Measurements from ENCODE around the gene ZNF506. TPM values are rescaled to one million over a fixed set of nuclear protein-coding genes. Genes with fewer than 3 reads are reported as not detected.
"Not testable (repeated sequence)": the region's sequence is repeated elsewhere in the genome, so short reads cannot be mapped to it uniquely, and the experiment has no call there.

ZNF506 gene
- total and polyA plus RNA-seq, 5 experiments from 2014 or later = 23.4 to 98.7 (median 29.6) TPM

DNA sequence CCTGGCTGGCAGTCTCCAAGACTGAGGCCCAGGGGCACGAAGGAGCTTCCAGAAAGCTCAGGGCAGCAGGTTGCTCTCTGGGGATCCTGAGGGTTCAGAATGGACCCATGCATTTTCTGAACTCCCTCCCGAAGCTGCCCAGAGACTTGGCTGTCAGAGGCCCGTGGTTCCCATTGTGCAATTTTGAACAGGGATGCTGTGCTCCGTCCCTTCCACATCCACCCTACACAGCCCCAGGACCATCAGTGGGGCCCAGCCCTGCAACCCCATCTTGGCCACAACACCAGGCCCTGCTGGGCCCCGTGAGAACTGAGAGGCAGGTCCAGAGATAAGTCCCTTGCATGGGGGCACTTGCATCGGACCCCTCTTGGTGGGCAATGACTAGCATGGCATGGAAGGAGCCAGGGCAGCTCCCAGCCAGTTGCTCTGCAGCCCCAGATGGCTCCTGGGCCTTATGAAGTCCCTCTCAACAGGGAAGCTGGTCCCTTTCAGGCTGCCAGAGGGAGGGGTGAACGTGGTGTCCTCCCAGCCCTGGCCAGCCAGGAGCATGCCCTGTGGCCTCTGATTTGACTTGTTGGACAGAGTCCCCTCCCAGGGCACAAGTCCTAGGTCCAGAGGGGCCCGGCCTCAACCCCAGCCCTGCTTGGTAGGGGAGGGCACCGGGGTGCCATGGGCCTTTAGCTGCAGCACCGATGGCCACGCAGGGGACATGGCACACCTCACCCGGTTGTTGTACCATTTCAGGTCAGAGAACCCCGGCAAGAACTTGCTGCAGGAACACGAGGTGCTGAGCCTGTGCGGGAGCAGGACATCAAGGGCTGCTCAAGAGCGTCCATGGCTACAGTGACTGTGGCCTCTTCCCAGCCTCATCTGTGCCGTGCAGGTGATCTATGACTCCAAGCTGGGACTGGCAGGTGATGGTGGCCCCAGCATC is 71.4 kb downstream of the ZNF506 start:
- no peak for ATAC-seq
- Mint-ChIP-seq H3K27me3 (no peaks in the 10 kb centered on the region), H3K27ac (no peak overlapping the region), H3K4me3 (no peak overlapping the region), H3K9me3 (no peaks in the 10 kb centered on the region), H3K36me3 (no peaks in the 10 kb centered on the region), H3K4me1 (peaks cover 0 to 2% (median 0%) of the 10 kb centered on the region in 4 donors)
- POLR2A ChIA-PET = interaction anchor here (0.6 to 1.6 kb wide), 3 partner anchors 16 to 122 kb away, joined by 4 to 5 read pairs (median 4); no protein-coding TSS in a partner anchor
- DNase-seq = no peak

DNA sequence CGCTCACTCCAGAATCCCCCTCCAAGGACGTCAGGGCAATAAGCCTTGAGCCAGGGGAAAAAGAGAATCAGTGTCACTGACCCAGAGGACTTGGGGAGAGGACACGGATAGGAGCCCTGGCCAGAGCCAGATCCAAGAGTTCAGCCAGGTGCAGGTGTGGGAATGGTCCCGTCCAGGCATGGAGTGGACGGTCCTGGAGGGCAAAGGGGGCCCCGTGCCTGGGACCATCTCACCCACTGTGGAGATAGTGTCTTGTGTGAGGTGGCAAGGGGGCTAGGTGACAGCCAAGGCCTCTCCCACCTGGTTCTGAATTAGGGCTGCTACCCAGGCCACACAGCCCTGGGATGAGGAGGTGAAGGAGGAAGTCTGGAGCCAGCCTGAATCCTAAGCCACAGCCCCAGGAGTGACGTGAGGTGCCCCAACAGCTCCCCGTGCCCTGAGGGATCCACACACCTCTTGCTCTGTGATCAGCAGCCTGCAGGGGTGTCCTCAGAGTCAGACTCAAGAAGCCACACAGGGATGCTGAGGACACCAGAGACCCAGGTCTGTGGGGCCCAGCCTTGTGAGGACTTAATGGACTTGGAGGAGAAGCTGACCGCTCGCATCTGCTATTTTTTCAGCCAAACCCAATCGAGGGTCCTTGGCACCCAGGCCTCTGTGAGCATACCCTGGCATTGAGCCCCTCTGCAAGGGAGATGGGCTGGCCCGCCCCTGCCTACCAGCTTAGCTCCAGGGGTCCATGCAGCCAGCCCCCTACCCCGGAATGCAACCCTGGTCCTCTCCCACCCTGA is 72.2 kb downstream of the ZNF506 start:
- DNase-seq = no peak
- H3K27me3 Mint-ChIP-seq = no peaks in the 10 kb centered on the region
- H3K27ac Mint-ChIP-seq = peak overlapping the region in 1 of 10 donors; percentile 79
- no peak for ATAC-seq
- no peaks in the 10 kb centered on the region for H3K9me3 Mint-ChIP-seq
- no peak overlapping the region for H3K4me3 Mint-ChIP-seq
- no peaks in the 10 kb centered on the region for H3K36me3 Mint-ChIP-seq
- POLR2A ChIA-PET = no interaction called here
- H3K4me1 Mint-ChIP-seq = peaks cover 0 to 2% (median 0%) of the 10 kb centered on the region in 4 donors

- POLR2A ChIA-PET = no interaction called here
- ATAC-seq (no peak), DNase-seq (no peak)
- Mint-ChIP-seq H3K36me3 (no peaks in the 10 kb centered on the region), H3K4me3 (no peak overlapping the region), H3K27ac (peak overlapping the region in 1 of 10 donors; percentile 79), H3K9me3 (no peaks in the 10 kb centered on the region), H3K27me3 (no peaks in the 10 kb centered on the region), H3K4me1 (peaks cover 0 to 2% (median 0%) of the 10 kb centered on the region in 4 donors)
These were observed 73.2 kb downstream of the ZNF506 start for GRCh38 chr19:19748249-19748938.

DNA sequence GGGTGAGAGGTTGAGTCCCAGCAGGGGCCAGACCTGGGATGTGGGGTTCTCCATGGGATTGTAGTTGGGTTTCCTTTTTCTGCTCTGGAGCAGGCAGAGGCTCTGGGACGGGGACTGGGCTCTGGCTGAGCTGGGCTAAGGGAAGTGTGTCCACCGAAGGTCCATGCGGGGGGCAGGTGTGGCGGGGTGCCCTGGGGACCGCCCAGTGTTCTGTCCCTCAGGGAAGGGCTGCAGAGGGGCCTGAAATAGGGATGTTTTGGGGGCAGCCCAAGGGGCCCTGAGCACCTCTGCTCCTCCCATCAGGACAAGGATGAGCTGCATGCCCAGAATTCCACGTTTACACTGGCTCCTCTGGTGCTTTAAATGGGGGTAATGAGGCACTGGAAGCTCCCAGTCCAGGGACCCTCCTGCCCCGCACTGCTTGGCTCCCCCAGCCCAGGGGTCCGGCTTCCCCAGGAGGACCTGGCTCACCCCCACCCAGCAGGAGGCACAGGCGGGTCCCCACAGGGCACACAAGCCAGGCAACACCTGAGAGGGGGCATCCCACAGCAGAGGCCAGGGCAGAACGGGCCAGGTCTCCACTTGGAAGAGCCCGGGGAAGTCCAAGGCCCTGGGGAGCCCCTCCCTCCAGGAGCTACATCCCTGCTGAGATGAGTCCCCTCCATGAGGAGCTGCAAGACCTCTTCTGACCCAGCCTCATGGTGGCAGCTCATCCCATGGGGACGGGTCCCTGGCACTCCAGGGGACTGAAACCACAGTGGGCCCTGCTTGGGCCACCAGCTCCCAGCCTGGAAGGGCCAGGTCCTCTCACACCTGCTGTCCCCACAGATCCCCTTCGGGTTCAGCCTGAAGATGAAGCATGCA is 74.0 kb downstream of the ZNF506 start:
- peak overlapping the region in 1 of 10 donors; percentile 25 for H3K27ac Mint-ChIP-seq
- DNase-seq (no peak), ATAC-seq (no peak)
- H3K27me3 Mint-ChIP-seq = no peaks in the 10 kb centered on the region
- no peaks in the 10 kb centered on the region for H3K36me3 Mint-ChIP-seq
- no peak overlapping the region for H3K4me3 Mint-ChIP-seq
- POLR2A ChIA-PET = interaction anchor here (0.6 kb wide), 1 partner anchor 12 kb away, joined by 3 read pairs; no protein-coding TSS in a partner anchor
- no peaks in the 10 kb centered on the region for H3K9me3 Mint-ChIP-seq
- H3K4me1 Mint-ChIP-seq = peaks cover 0 to 2% (median 0%) of the 10 kb centered on the region in 4 donors

GRCh38 chr19:19746286-19747213 is 75.0 kb downstream of the ZNF506 start:
- no peaks in the 10 kb centered on the region for H3K9me3 Mint-ChIP-seq
- H3K4me3 Mint-ChIP-seq = no peak overlapping the region
- ATAC-seq (peak in 1 of 2 donors; percentile 37), DNase-seq (peak in 1 of 10 donors; percentile 0)
- H3K36me3 Mint-ChIP-seq = no peaks in the 10 kb centered on the region
- no peaks in the 10 kb centered on the region for H3K27me3 Mint-ChIP-seq
- peak overlapping the region in 1 of 10 donors; percentile 3 for H3K27ac Mint-ChIP-seq
- H3K4me1 Mint-ChIP-seq = peaks cover 0 to 1% (median 0%) of the 10 kb centered on the region in 4 donors
- POLR2A ChIA-PET = interaction anchor here (0.6 to 2.1 kb wide), 2 partner anchors 11 to 77 kb away, joined by 3 to 5 read pairs; no protein-coding TSS in a partner anchor

DNA sequence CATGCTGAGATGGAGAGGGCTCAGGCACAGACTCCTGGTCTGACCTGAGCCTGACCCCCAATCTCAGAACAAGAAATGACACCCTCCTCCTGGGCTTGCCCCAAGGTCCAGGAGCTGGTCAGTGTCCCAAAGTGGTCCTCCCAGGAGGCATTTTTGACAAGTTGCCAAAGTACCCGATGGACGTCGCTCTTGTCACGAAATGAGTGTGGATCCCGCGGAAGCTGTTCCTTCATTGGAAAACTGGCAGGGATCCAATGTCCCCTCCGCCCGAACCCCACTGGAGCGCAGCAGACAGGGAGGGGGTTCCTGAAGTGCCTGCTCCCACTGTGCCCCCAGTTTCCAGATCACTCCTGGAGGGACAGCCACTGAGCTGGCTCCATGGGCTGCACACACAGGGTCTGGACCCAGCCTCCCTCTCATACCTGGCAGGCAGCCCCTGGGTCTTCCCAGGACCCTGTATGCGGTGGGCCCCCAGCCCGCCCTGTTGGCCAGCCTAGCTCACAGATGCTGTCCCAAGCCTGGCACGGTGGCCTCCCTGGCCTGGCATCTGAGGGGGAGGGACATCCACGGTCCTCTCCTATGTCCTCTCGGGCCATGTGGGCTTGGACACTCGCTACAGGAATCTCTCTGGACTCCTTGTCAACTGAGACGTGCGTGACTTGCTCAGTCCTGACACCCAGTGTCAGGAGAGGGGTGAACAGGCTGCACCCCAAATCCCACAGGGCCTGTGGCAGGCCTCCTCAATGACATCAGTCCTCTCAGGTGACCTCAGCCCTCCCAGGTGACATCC is 75.9 kb downstream of the ZNF506 start:
- POLR2A ChIA-PET = interaction anchor here (0.6 to 2.1 kb wide), 2 partner anchors 76 to 94 kb away, joined by 4 to 5 read pairs; no protein-coding TSS in a partner anchor
- Mint-ChIP-seq H3K4me3 (no peak overlapping the region), H3K27me3 (no peaks in the 10 kb centered on the region), H3K9me3 (no peaks in the 10 kb centered on the region), H3K36me3 (no peaks in the 10 kb centered on the region), H3K27ac (no peak overlapping the region), H3K4me1 (no peaks in the 10 kb centered on the region)
- DNase-seq = no peak
- ATAC-seq = peak in 1 of 2 donors; percentile 61

DNA sequence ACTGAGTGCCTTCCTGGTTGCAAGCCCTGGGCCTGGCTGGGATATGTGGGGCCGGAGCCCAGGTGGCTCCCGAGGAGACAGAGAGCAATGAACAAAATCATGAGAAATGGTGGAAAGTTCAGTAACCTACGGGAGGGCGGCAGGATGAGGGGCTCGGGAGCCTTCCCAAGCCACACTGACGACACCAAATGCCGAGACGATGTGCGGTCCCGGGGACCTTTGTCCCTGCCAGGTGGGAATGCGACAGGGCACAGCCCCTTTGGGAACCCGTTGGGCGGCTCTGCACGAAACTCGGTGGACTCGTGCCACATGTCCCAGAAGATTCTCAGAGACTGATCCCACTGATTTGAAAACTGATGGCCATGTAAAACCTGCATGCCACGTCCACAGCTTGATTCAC is 76.9 kb downstream of the ZNF506 start:
- DNase-seq = no peak
- ATAC-seq = no peak
- Mint-ChIP-seq H3K4me1 (no peaks in the 10 kb centered on the region), H3K9me3 (no peaks in the 10 kb centered on the region), H3K27ac (no peak overlapping the region), H3K27me3 (no peaks in the 10 kb centered on the region), H3K36me3 (no peaks in the 10 kb centered on the region), H3K4me3 (no peak overlapping the region)
- POLR2A ChIA-PET = interaction anchor here (2.1 kb wide), 1 partner anchor 75 kb away, joined by 5 read pairs; no protein-coding TSS in a partner anchor

GRCh38 chr19:19743921-19744320 is 77.6 kb downstream of the ZNF506 start:
- H3K27me3 Mint-ChIP-seq = not testable (repeated sequence)
- H3K27ac Mint-ChIP-seq = peak overlapping the region in 1 of 10 donors; percentile 60

DNA sequence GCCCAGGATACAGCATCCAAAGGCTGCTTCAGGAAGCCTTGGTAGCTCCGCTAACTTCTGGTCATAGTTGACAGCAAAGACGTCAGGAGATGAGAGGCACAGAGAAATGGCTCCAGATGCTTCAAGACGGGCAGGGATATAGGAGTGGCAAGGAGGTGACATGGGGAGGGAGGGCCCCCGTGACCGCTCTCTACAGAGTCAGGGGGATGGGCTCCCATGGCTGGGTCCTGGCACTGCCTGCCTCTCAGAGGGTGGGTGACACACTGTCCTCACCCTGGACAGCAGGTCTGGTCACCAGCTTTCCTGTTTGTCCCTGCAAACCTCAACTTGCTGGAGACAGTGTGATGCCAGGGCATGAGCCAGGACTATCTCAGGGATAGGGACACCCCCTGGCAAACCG is 78.4 kb downstream of the ZNF506 start:
- no peaks in the 10 kb centered on the region for H3K36me3 Mint-ChIP-seq
- POLR2A ChIA-PET = interaction anchor here (1.0 to 1.3 kb wide), 2 partner anchors 10 to 75 kb away, joined by 3 to 4 read pairs; partner anchors contain the start of gene ZNF14
- ATAC-seq = no peak
- H3K27me3 Mint-ChIP-seq = no peaks in the 10 kb centered on the region
- no peak overlapping the region for H3K4me3 Mint-ChIP-seq
- no peaks in the 10 kb centered on the region for H3K4me1 Mint-ChIP-seq
- peak overlapping the region in 1 of 10 donors; percentile 66 for H3K27ac Mint-ChIP-seq
- no peak for DNase-seq
- no peaks in the 10 kb centered on the region for H3K9me3 Mint-ChIP-seq

More at GRCh38 chr19:19743921-19744320, 77.6 kb downstream of the ZNF506 start:
- DNase-seq, ATAC-seq, POLR2A ChIA-PET, H3K9me3 Mint-ChIP-seq, H3K4me3 Mint-ChIP-seq, H3K36me3 Mint-ChIP-seq, H3K4me1 Mint-ChIP-seq: not testable (repeated sequence)

GRCh38 chr19:19742773-19743172 is 78.8 kb downstream of the ZNF506 start:
- ATAC-seq = no peak
- POLR2A ChIA-PET = interaction anchor here (1.0 to 1.3 kb wide), 2 partner anchors 10 to 75 kb away, joined by 3 to 4 read pairs; partner anchors contain the start of gene ZNF14

More at GRCh38 chr19:19742773-19743172, 78.8 kb downstream of the ZNF506 start:
- H3K36me3 Mint-ChIP-seq = no peaks in the 10 kb centered on the region
- H3K9me3 Mint-ChIP-seq = no peaks in the 10 kb centered on the region
- H3K4me3 Mint-ChIP-seq = no peak overlapping the region
- no peak overlapping the region for H3K27ac Mint-ChIP-seq
- no peaks in the 10 kb centered on the region for H3K27me3 Mint-ChIP-seq
- no peak for DNase-seq
- H3K4me1 Mint-ChIP-seq = no peaks in the 10 kb centered on the region

All from naive thymus-derived CD8-positive, alpha-beta T cell (primary cell).